GM21423 (cell line): Measurements from ENCODE around the gene THRB.
A peak's percentile ranks its signal among the peaks of the same experiment; 100 is the strongest.

Source experiments
- ATAC-seq: cut with Tn5 transposase; IDR thresholded peaks from one replicate; pipeline ENCODE4 v1.9.1; 2021; ENCODE audit warnings: mild to moderate bottlenecking, moderate library complexity; ENCODE audit not compliant: unreplicated experiment

Gene THRB

GRCh38 chr3:24278543-24278942 is 216.1 kb downstream of the THRB start:
- ATAC-seq = no peak

- no peak for ATAC-seq
These were observed 221.2 kb downstream of the THRB start for GRCh38 chr3:24273491-24273890.

- ATAC-seq = no peak
These were observed 221.8 kb downstream of the THRB start for GRCh38 chr3:24272875-24273274.

- no peak for ATAC-seq
These were observed 222.2 kb downstream of the THRB start for GRCh38 chr3:24272408-24272807.

GRCh38 chr3:24271228-24271627 is 223.4 kb downstream of the THRB start:
- no peak for ATAC-seq

GRCh38 chr3:24270744-24271143 is 223.9 kb downstream of the THRB start:
- no peak for ATAC-seq

GRCh38 chr3:24270204-24270691 is 224.4 kb downstream of the THRB start:
- ATAC-seq = no peak

GRCh38 chr3:24264748-24265158 is 229.9 kb downstream of the THRB start:
- peak; percentile 84 for ATAC-seq

- no peak for ATAC-seq
These were observed 230.6 kb downstream of the THRB start for GRCh38 chr3:24264011-24264410.

GRCh38 chr3:24263069-24263668 is 231.5 kb downstream of the THRB start:
- ATAC-seq = no peak

GRCh38 chr3:24261521-24261920 is 233.1 kb downstream of the THRB start:
- ATAC-seq = no peak

- ATAC-seq = no peak
These were observed 234.6 kb downstream of the THRB start for GRCh38 chr3:24259901-24260512.

GRCh38 chr3:24258727-24259600 is 235.7 kb downstream of the THRB start:
- no peak for ATAC-seq

- no peak for ATAC-seq
These were observed 236.4 kb downstream of the THRB start for GRCh38 chr3:24258260-24258659.

GRCh38 chr3:24255414-24255813 is 239.2 kb downstream of the THRB start:
- no peak for ATAC-seq

GRCh38 chr3:24254649-24255048 is 240.0 kb downstream of the THRB start:
- ATAC-seq = no peak

- ATAC-seq = no peak
These were observed 241.3 kb downstream of the THRB start for GRCh38 chr3:24253336-24253735.

- no peak for ATAC-seq
These were observed 245.1 kb downstream of the THRB start for GRCh38 chr3:24249523-24249922.

GRCh38 chr3:24245056-24245455 is 249.6 kb downstream of the THRB start:
- ATAC-seq = no peak

- no peak for ATAC-seq
These were observed 250.2 kb downstream of the THRB start for GRCh38 chr3:24244491-24244890.

- no peak for ATAC-seq
These were observed 252.5 kb downstream of the THRB start for GRCh38 chr3:24242012-24242698.
